HepG2 (cell line): ENCODE data around the gene RB1. TPM values are rescaled to one million over a fixed set of nuclear protein-coding genes. Genes with fewer than 3 reads are reported as not detected.

Experiments used
- FOXA3 ChIP-seq: IDR thresholded peaks from 2 replicates; pipeline ENCODE4 v1.6.1; 2016; ENCODE audit warnings: missing genetic modification reagents, missing compliant biosample characterization
- KLF15 ChIP-seq: sonication (generic); formaldehyde crosslinking; IDR thresholded peaks from 2 replicates; pipeline ENCODE4 v1.8.1; 2023; ENCODE audit warnings: borderline replicate concordance, mild to moderate bottlenecking, inconsistent platforms, missing genetic modification reagents, mixed read lengths
- NCOA1 ChIP-seq: sonication (generic); formaldehyde crosslinking; IDR thresholded peaks from 2 replicates; pipeline ENCODE4 v1.9.0; 2021; ENCODE audit warnings: missing genetic modification reagents
- PAXIP1 ChIP-seq: sonication (generic); formaldehyde crosslinking; conservative IDR thresholded peaks from 2 replicates; pipeline ENCODE4 v1.4.0; 2020; ENCODE audit warnings: mild to moderate bottlenecking, missing genetic modification reagents, moderate library complexity
- PRDM10 ChIP-seq: sonication (generic); formaldehyde crosslinking; IDR thresholded peaks from 2 replicates; pipeline ENCODE4 v1.4.0; 2020; ENCODE audit warnings: low read depth, missing genetic modification reagents
- TCF7 ChIP-seq: sonication (generic); IDR thresholded peaks from 2 replicates; pipeline ENCODE4 v1.6.1; 2016; ENCODE audit warnings: antibody characterized with exemption, low read depth
- ZNF407 ChIP-seq: sonication (generic); formaldehyde crosslinking; IDR thresholded peaks from one replicate; pipeline ENCODE4 v1.5.1; 2020; ENCODE audit warnings: mild to moderate bottlenecking, missing genetic modification reagents; ENCODE audit errors: not compliant biosample characterization
- ZNF546 ChIP-seq: sonication (generic); formaldehyde crosslinking; conservative IDR thresholded peaks from 2 replicates; pipeline ENCODE4 v1.8.1; 2023; ENCODE audit warnings: mild to moderate bottlenecking, missing genetic modification reagents
- polyA plus RNA-seq, 8 experiments: library from polyadenylated mRNA; depleted of rRNA in 3 of 8; stranded (reverse) in 7 of 8; unstranded in 1 of 8; fragments of >200 nt; fragmentation: Illumina TruSeq in 4 of 8; extraction: Trizol in 4 of 8; gene quantifications; 2 replicates each; pipeline versions ENCODE4 v1.2.1 to v1.2.3, GENCODE V29; 2011 to 2016; ENCODE audit warnings: low read depth in 4 of 8, missing spikeins in 1 of 8, mixed read lengths in 1 of 8; ENCODE audit not compliant: insufficient read depth in 1 of 8
- total RNA-seq, 5 experiments: library from RNA; depleted of rRNA; stranded (reverse); fragments of >200 nt; fragmentation: Illumina TruSeq; extraction: Trizol; gene quantifications; 2 replicates each; pipeline ENCODE4 v1.2.3, GENCODE V29; 2016; ENCODE audit warnings: low read depth in 1 of 5
- TF ChIP-seq, protein P1 (sequence below): sonication (generic); formaldehyde crosslinking; IDR thresholded peaks from 2 replicates; pipeline ENCODE4 v1.4.0; 2020; ENCODE audit warnings: missing genetic modification reagents, mild to moderate bottlenecking, borderline replicate concordance

RB1 gene
- total and polyA plus RNA-seq, 2 of the 13 experiments (the other 11 are each of a cell fraction or from before 2014, with no cell fraction given): 15.6 to 23.7 TPM

DNA sequence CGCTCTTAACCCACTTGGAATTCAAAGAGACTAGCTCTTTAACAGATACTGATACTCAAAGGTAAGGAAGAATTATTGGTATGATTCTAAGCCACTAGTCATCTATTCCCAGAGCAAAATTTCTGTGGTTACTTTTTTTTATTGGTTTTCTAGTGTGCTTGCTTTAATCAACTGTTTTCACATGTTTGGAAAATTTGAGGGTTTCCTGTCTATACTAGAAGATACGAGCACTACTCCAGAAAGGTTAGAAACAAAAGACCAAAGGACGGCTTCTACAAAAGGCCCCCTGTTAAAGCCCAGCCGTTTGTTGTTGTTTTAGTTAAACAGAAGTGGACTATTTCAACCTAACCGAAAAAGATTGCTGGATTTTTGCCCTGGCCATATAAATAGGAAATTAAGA is 127.9 kb downstream of the RB1 start (continued):
- TF ChIP-seq PAXIP1 (CRISPR knock-in tag): peak; percentile 61
- TF ChIP-seq KLF15 (CRISPR knock-in tag): no peak
- TF ChIP-seq NCOA1 (CRISPR knock-in tag): no peak
- no peak for TF ChIP-seq ZNF546 (CRISPR knock-in tag)
- TF ChIP-seq, protein P1, sequence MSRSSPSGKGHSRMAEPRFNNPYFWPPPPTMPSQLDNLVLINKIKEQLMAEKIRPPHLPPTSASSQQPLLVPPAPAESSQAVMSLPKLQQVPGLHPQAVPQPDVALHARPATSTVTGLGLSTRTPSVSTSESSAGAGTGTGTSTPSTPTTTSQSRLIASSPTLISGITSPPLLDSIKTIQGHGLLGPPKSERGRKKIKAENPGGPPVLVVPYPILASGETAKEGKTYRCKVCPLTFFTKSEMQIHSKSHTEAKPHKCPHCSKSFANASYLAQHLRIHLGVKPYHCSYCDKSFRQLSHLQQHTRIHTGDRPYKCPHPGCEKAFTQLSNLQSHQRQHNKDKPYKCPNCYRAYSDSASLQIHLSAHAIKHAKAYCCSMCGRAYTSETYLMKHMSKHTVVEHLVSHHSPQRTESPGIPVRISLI (CRISPR knock-in tag): no peak
- TF ChIP-seq TCF7: peak; percentile 60
- peak; percentile 46; the same call in 1 of the 2 replicates for TF ChIP-seq FOXA3
- no peak for TF ChIP-seq ZNF407
- no peak for TF ChIP-seq PRDM10 (CRISPR knock-in tag)
